ENCODE measurements around the gene TMEM40. TPM values are rescaled to one million over a fixed set of nuclear protein-coding genes. Genes with fewer than 3 reads are reported as not detected.

Gene TMEM40
- 0.36 TPM in 1 of 2 replicates, not detected in the other for total RNA-seq
- long read RNA-seq, partial matches to known transcripts = 0 of 2 reads
- long read RNA-seq, other reads (novel, unspliced or antisense) = 1 of 2 reads

DNA sequence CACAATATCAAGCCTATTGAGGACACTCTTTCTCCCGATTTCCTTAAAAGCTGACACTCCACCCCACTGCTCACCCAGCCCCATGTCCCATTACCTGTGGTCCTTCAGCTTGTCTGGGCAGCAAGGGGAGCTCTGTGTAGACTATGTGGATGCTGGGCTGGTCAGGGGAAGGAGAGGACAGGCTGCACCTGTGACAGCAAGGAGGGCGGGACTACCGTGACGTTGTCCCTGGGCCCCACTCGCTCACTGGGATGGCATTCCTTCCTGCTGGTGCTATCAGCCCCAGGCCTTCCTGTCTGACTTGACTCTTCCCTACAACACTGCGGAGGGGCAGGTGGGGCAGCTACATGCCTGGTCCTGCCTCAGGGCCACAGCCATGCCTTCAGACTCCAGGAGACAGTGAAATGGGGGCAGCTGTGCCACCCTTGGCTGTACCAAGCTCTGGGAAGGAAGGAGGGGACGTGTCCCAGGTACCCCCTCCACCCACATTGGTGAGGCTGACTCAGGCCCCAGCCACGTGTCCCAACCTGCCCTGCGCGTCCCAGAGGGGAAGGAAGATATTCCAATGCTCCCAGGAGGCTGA is at the start of gene TMEM40:
TMEM40 (minus strand) TSS at position 163 of the 583 bp plus-strand sequence. CDS start 9,427 bp downstream, outside the sequence.
- TF ChIP-seq, protein P1, sequence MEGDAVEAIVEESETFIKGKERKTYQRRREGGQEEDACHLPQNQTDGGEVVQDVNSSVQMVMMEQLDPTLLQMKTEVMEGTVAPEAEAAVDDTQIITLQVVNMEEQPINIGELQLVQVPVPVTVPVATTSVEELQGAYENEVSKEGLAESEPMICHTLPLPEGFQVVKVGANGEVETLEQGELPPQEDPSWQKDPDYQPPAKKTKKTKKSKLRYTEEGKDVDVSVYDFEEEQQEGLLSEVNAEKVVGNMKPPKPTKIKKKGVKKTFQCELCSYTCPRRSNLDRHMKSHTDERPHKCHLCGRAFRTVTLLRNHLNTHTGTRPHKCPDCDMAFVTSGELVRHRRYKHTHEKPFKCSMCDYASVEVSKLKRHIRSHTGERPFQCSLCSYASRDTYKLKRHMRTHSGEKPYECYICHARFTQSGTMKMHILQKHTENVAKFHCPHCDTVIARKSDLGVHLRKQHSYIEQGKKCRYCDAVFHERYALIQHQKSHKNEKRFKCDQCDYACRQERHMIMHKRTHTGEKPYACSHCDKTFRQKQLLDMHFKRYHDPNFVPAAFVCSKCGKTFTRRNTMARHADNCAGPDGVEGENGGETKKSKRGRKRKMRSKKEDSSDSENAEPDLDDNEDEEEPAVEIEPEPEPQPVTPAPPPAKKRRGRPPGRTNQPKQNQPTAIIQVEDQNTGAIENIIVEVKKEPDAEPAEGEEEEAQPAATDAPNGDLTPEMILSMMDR (IDR thresholded peaks at IDR 0.05; ENCODE audit: unreplicated experiment) = no peak
- H3K4me1 Mint-ChIP-seq (ENCODE audit: low read depth) = peaks cover 12% of the 10 kb centered on the region
- H3K4me3 Mint-ChIP-seq (ENCODE audit: low read depth) = no peak within 1 kb of the TSS
- no peaks in the 10 kb centered on the region for H3K9me3 Mint-ChIP-seq (ENCODE audit: low read depth)
- H3K27ac Mint-ChIP-seq = peak within 1 kb of the TSS; percentile 80
- no peak for DNase-seq (ENCODE audit: low spot score, unreplicated experiment)
- H3K36me3 Mint-ChIP-seq (ENCODE audit: insufficient read depth) = no peaks in the 10 kb centered on the region
- H3K27me3 Mint-ChIP-seq = peaks cover 4% of the 10 kb centered on the region

DNA sequence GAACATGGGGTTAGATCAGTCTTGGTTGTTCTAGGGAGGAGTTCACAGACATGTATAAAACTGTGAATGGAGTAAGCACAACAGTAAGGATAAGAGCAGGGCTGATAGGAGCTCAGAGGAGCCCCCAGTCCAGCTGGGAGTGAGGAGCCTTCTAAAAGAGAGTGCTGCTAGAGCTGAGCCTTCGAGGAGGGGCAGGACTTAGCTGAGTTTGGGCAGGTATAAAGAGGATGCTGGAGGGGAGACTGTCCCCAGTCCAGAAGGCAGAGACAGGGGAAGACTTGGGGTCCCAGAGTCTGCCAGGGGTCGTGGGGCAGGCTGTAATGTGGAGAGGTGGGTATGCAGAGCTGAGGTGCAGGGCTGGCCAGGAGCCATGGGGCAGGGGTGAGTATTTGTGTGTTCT is 49.5 kb upstream of the TMEM40 start:
- H3K36me3 Mint-ChIP-seq (ENCODE audit: insufficient read depth) = peaks cover 1% of the 10 kb centered on the region
- TF ChIP-seq, protein P1 (IDR thresholded peaks at IDR 0.05; ENCODE audit: unreplicated experiment) = no peak
- peaks cover 8% of the 10 kb centered on the region for H3K27me3 Mint-ChIP-seq
- H3K4me1 Mint-ChIP-seq (ENCODE audit: low read depth) = no peaks in the 10 kb centered on the region
- H3K4me3 Mint-ChIP-seq (ENCODE audit: low read depth) = peak overlapping the region; percentile 49
- H3K27ac Mint-ChIP-seq = peak overlapping the region; percentile 7
- no peak for DNase-seq (ENCODE audit: low spot score, unreplicated experiment)
- no peaks in the 10 kb centered on the region for H3K9me3 Mint-ChIP-seq (ENCODE audit: low read depth)

- H3K27ac Mint-ChIP-seq = no peak overlapping the region
- TF ChIP-seq, protein P1 (IDR thresholded peaks at IDR 0.05; ENCODE audit: unreplicated experiment) = no peak
- H3K4me3 Mint-ChIP-seq (ENCODE audit: low read depth) = no peak overlapping the region
- H3K4me1 Mint-ChIP-seq (ENCODE audit: low read depth) = no peaks in the 10 kb centered on the region
- H3K9me3 Mint-ChIP-seq (ENCODE audit: low read depth) = no peaks in the 10 kb centered on the region
- no peak for DNase-seq (ENCODE audit: low spot score, unreplicated experiment)
- peaks cover 1% of the 10 kb centered on the region for H3K36me3 Mint-ChIP-seq (ENCODE audit: insufficient read depth)
- peaks cover 8% of the 10 kb centered on the region for H3K27me3 Mint-ChIP-seq
Measured at GRCh38 chr3:12807601-12808359, 48.7 kb upstream of the TMEM40 start.

DNA sequence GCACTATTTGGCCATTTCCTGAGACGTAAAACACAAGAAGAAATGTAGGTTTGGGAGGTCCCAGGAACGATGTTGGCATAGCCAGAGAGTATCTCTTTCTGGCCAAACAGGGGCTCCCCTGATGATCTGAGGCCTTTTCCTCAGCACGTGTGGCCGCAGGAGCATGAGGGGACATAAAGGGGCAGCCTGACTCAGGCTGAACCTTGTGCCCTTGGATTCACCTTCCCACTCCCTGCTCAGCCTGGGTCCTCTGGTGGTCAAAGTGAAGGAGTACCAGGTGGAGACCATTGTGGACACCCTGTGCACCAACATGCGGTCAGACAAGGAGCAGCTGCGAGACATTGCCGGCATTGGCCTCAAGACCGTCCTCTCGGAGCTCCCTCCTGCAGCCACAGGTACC is 48.0 kb upstream of the TMEM40 start:
- peaks cover 8% of the 10 kb centered on the region for H3K27me3 Mint-ChIP-seq
- TF ChIP-seq, protein P1 (IDR thresholded peaks at IDR 0.05; ENCODE audit: unreplicated experiment) = no peak
- H3K4me1 Mint-ChIP-seq (ENCODE audit: low read depth) = no peaks in the 10 kb centered on the region
- no peak overlapping the region for H3K27ac Mint-ChIP-seq
- H3K36me3 Mint-ChIP-seq (ENCODE audit: insufficient read depth) = peaks cover 1% of the 10 kb centered on the region
- H3K9me3 Mint-ChIP-seq (ENCODE audit: low read depth) = no peaks in the 10 kb centered on the region
- no peak for DNase-seq (ENCODE audit: low spot score, unreplicated experiment)
- no peak overlapping the region for H3K4me3 Mint-ChIP-seq (ENCODE audit: low read depth)

GRCh38 chr3:12803371-12803770 is 44.3 kb upstream of the TMEM40 start:
- TF ChIP-seq, protein P1 (IDR thresholded peaks at IDR 0.05; ENCODE audit: unreplicated experiment) = no peak
- H3K27ac Mint-ChIP-seq = no peak overlapping the region
- H3K27me3 Mint-ChIP-seq = peaks cover 1% of the 10 kb centered on the region
- H3K36me3 Mint-ChIP-seq (ENCODE audit: insufficient read depth) = peaks cover 1% of the 10 kb centered on the region
- H3K4me3 Mint-ChIP-seq (ENCODE audit: low read depth) = no peak overlapping the region
- H3K4me1 Mint-ChIP-seq (ENCODE audit: low read depth) = no peaks in the 10 kb centered on the region
- H3K9me3 Mint-ChIP-seq (ENCODE audit: low read depth) = no peaks in the 10 kb centered on the region
- no peak for DNase-seq (ENCODE audit: low spot score, unreplicated experiment)
